ENCODE data around the gene C11orf71.

Gene C11orf71

DNA sequence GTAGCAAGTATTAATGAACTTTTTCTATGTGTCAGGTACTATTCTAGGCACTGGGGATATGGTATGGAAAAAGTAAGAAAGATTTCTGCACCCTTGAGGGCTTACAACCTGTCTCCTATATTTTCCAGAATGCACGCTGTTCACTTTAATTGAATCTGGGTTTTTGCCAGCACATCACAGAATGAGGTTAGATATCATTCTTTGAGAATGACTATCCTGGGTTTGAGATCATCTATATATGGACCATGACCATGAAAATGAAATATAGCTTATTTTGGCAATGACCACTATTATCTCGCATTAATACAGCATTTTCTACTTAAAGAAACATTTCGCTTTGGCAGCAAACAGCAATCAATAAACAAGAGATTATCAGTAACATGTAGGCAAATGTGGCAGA, 46.9 kb downstream of the C11orf71 start:
- no peak for DNase-seq

DNA sequence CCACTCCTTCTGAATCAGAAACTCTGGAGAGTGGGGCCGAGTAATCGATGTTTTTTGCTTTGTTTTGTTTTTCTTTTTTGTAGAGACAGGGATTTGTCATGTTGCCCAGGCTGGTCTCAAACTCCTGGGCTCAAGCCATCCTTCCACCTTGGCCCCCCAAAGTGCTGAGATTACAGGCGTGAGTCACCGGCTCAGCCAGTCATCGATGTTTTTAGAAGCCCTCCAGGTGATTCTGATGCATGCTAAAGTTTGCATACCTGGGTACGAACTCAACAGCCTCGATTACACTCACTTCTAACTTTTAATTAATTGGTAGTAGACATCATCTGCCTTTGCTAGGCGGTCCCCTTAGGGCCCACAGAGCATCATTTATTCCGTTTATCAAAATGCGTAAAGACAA, 50.3 kb downstream of the C11orf71 start:
- DNase-seq: no peak
